GM23338 (cell line): ENCODE data around the gene SRSF2. TPM values are rescaled to one million over a fixed set of nuclear protein-coding genes. Genes with fewer than 3 reads are reported as not detected.
"Not testable (repeated sequence)": the region's sequence is repeated elsewhere in the genome, so short reads cannot be mapped to it uniquely, and the experiment has no call there.

Source experiments
- ATAC-seq: fragments of 200-7000 bp; cut with Tn5 transposase; 3 replicates; pipeline ENCODE4 v1.9.1; 2020
- DNase-seq: peaks from one replicate; pipeline ENCODE4 v3.0.0-alpha.2; 2015; ENCODE audit warnings: low spot score
- H2AFZ ChIP-seq: fragments of 200-600 bp; sonication (generic); 2 replicates; pipeline ENCODE4 v1.8.0; 2016; ENCODE audit warnings: antibody characterized with exemption, mild to moderate bottlenecking, moderate library complexity
- H3F3A ChIP-seq: fragments of 200-600 bp; sonication (generic); replicated peaks from 2 replicates; pipeline ENCODE4 v1.8.0; 2017; ENCODE audit warnings: antibody characterized with exemption, mixed run types, low read depth
- H3K27ac ChIP-seq: fragments of 200-600 bp; sonication (generic); 2 replicates; pipeline ENCODE4 v1.6.1; 2016; ENCODE audit warnings: low read depth
- H3K27me3 ChIP-seq: fragments of 200-600 bp; sonication (generic); 2 replicates; pipeline ENCODE4 v1.8.0; 2016; ENCODE audit warnings: mild to moderate bottlenecking, mixed run types, moderate library complexity; ENCODE audit not compliant: insufficient read depth
- H3K36me3 ChIP-seq: fragments of 200-600 bp; sonication (generic); 2 replicates; pipeline ENCODE4 v1.8.0; 2016; ENCODE audit warnings: mild to moderate bottlenecking; ENCODE audit not compliant: insufficient read depth
- H3K4me1 ChIP-seq: fragments of 200-600 bp; sonication (generic); 2 replicates; pipeline ENCODE4 v1.8.0; 2016; ENCODE audit warnings: mild to moderate bottlenecking, moderate library complexity; ENCODE audit not compliant: insufficient read depth
- H3K4me2 ChIP-seq: fragments of 200-600 bp; sonication (generic); 2 replicates; pipeline ENCODE4 v1.7.1; 2017; ENCODE audit warnings: mixed run types
- H3K4me3 ChIP-seq: fragments of 200-600 bp; sonication (generic); 2 replicates; pipeline ENCODE4 v1.6.1; 2016; ENCODE audit warnings: mixed run types
- H3K79me2 ChIP-seq: fragments of 200-600 bp; sonication (generic); replicated peaks from 2 replicates; pipeline ENCODE4 v1.8.0; 2017; ENCODE audit warnings: mild to moderate bottlenecking; ENCODE audit not compliant: insufficient read depth
- H3K9me2 ChIP-seq: fragments of 200-600 bp; sonication (generic); 2 replicates; pipeline ENCODE4 v1.8.0; 2017; ENCODE audit not compliant: insufficient read depth
- H4K20me1 ChIP-seq: fragments of 200-600 bp; sonication (generic); replicated peaks from 2 replicates; pipeline ENCODE4 v1.8.0; 2017; ENCODE audit warnings: mild to moderate bottlenecking; ENCODE audit not compliant: insufficient read depth
- H3K27ac Mint-ChIP-seq: 2 replicates; pipeline ENCODE4 v1.8.0; 2020; ENCODE audit warnings: inconsistent platforms, mild to moderate bottlenecking, moderate library complexity, mixed read lengths
- H3K27me3 Mint-ChIP-seq: 3 replicates; pipeline ENCODE4 v1.8.0; 2022; ENCODE audit warnings: low read depth, mild to moderate bottlenecking, moderate library complexity, mixed read lengths, inconsistent platforms; ENCODE audit not compliant: insufficient read depth, poor library complexity
- H3K36me3 Mint-ChIP-seq: 3 replicates; pipeline ENCODE4 v1.8.0; 2021; ENCODE audit warnings: low read depth, mild to moderate bottlenecking, inconsistent platforms, moderate library complexity, mixed read lengths
- H3K4me1 Mint-ChIP-seq: 3 replicates; pipeline ENCODE4 v1.8.0; 2020; ENCODE audit warnings: mild to moderate bottlenecking, inconsistent platforms, mixed read lengths
- H3K4me3 Mint-ChIP-seq: 3 replicates; pipeline ENCODE4 v1.8.0; 2021; ENCODE audit warnings: moderate library complexity, mild to moderate bottlenecking, inconsistent platforms, mixed read lengths
- H3K9me3 Mint-ChIP-seq: 3 replicates; pipeline ENCODE4 v1.8.0; 2020; ENCODE audit warnings: moderate library complexity, mild to moderate bottlenecking, inconsistent platforms, mixed read lengths
- CREB1 ChIP-seq: fragments of 250-450 bp; sonication (Bioruptor Pico); IDR thresholded peaks from 2 replicates; pipeline ENCODE4 v1.5.0; 2020; ENCODE audit warnings: low read depth, mild to moderate bottlenecking, moderate library complexity
- STAT1 ChIP-seq: IDR thresholded peaks from one replicate; pipeline ENCODE4 v1.6.1; 2016; ENCODE audit warnings: antibody characterized with exemption; ENCODE audit not compliant: unreplicated experiment
- ZNF331 ChIP-seq: fragments of 250-450 bp; sonication (Bioruptor Pico); IDR thresholded peaks from 2 replicates; pipeline ENCODE4 v1.5.0; 2020; ENCODE audit warnings: low read depth, mild to moderate bottlenecking, moderate library complexity
- polyA plus RNA-seq: library from polyadenylated mRNA; unstranded; fragments of >200 nt; fragmentation: Nextera tagmentation; extraction: Ambion mirVana; gene quantifications from 2 replicates; pipeline ENCODE4 v1.2.1, GENCODE V29; 2016
- total RNA-seq: library from RNA; depleted of rRNA; stranded (reverse); fragments of >200 nt; shearing (Covaris generic); gene quantifications from 2 replicates; pipeline ENCODE4 v1.2.3, GENCODE V29; 2014
- TF ChIP-seq, protein P1 (sequence below): IDR thresholded peaks from 2 replicates; pipeline ENCODE4 v1.6.1; 2016; ENCODE audit warnings: antibody characterized with exemption
- TF ChIP-seq, protein P2 (sequence below): IDR thresholded peaks from one replicate; pipeline ENCODE4 v1.6.1; 2018; ENCODE audit warnings: antibody characterized with exemption; ENCODE audit not compliant: unreplicated experiment

Gene SRSF2
- total and polyA plus RNA-seq, 2 experiments from 2014 or later, result 317 to 547 TPM

DNA sequence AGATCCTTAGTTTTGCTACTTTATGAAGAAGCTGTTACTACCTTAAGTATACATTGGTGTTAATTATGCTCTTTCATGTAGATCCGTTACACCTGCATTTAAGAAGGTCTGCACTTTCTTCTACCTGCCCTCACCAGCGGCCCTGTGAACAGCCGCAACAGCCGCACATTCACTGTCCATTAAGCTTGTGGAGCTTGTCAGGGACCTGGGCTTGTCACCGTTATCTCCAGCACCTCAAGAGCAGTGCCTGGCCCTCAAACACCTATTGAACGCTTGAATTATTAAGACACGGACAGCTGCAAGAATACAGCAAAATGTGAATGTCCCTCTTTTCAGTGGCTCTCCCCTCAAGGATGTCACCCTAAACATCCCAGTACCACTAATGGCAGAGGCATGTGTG, 23.4 kb downstream of the SRSF2 start:
- TF ChIP-seq STAT1, result no peak
- TF ChIP-seq, protein P1, sequence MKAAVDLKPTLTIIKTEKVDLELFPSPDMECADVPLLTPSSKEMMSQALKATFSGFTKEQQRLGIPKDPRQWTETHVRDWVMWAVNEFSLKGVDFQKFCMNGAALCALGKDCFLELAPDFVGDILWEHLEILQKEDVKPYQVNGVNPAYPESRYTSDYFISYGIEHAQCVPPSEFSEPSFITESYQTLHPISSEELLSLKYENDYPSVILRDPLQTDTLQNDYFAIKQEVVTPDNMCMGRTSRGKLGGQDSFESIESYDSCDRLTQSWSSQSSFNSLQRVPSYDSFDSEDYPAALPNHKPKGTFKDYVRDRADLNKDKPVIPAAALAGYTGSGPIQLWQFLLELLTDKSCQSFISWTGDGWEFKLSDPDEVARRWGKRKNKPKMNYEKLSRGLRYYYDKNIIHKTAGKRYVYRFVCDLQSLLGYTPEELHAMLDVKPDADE, result no peak
- Mint-ChIP-seq H3K36me3 (peaks cover 25% of the 10 kb centered on the region; the same call in 2 of the 3 replicates), H3K27me3 (peaks cover 27% of the 10 kb centered on the region), H3K4me1 (peaks cover 23% of the 10 kb centered on the region), H3K27ac (no peak overlapping the region), H3K9me3 (no peaks in the 10 kb centered on the region), H3K4me3 (no peak overlapping the region)
- Histone ChIP-seq H3F3A (peaks cover 6% of the 10 kb centered on the region; the same call in 1 of the 2 replicates), H3K4me1 (peaks cover 21% of the 10 kb centered on the region), H3K4me3 (no peak overlapping the region), H3K79me2 (0 out of 2 replicates have a peak, but pooled peaks cover 7% of the 10 kb centered on the region), H2AFZ (no peak overlapping the region), H4K20me1 (peaks cover 5% of the 10 kb centered on the region; the same call in 1 of the 2 replicates), H3K27me3 (peaks cover 15% of the 10 kb centered on the region), H3K9me2 (no peaks in the 10 kb centered on the region), H3K4me2 (no peak overlapping the region), H3K36me3 (peaks cover 12% of the 10 kb centered on the region), H3K27ac (no peak overlapping the region)
- ATAC-seq (no peak), DNase-seq (no peak)

DNA sequence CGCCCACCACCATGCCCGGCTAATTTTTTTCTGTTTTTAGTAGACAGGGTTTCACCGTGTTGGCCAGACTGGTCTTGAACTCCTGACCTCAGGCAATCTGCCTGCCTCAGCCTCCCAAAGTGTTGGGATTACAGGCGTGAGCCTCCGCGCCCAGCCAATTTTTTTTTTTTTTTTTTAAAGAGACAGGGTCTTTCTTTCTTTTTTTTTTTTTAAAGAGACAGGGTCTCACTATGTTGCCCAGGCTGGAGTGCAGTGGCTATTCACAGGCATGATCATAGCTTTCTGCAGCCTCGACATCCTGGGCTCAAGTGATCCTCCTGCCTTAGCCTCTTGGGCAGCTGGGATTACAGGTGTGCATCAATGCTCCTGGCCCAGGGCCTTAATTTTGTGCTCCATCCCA, 24.8 kb downstream of the SRSF2 start:
- Histone ChIP-seq H3K4me1 (peaks cover 30% of the 10 kb centered on the region), H3K36me3 (peaks cover 10% of the 10 kb centered on the region; the same call in 1 of the 2 replicates), H3K27me3 (peaks cover 18% of the 10 kb centered on the region)
- H3F3A ChIP-seq, DNase-seq, H4K20me1 ChIP-seq, ATAC-seq, H3K27ac ChIP-seq, H3K27ac Mint-ChIP-seq, H3K9me3 Mint-ChIP-seq, H3K79me2 ChIP-seq, H3K4me3 ChIP-seq, H3K4me3 Mint-ChIP-seq, H2AFZ ChIP-seq, H3K4me2 ChIP-seq, H3K9me2 ChIP-seq: not testable (repeated sequence)
- peaks cover 17% of the 10 kb centered on the region; the same call in 2 of the 3 replicates for H3K36me3 Mint-ChIP-seq
- H3K4me1 Mint-ChIP-seq, result peaks cover 36% of the 10 kb centered on the region
- H3K27me3 Mint-ChIP-seq, result peaks cover 35% of the 10 kb centered on the region

DNA sequence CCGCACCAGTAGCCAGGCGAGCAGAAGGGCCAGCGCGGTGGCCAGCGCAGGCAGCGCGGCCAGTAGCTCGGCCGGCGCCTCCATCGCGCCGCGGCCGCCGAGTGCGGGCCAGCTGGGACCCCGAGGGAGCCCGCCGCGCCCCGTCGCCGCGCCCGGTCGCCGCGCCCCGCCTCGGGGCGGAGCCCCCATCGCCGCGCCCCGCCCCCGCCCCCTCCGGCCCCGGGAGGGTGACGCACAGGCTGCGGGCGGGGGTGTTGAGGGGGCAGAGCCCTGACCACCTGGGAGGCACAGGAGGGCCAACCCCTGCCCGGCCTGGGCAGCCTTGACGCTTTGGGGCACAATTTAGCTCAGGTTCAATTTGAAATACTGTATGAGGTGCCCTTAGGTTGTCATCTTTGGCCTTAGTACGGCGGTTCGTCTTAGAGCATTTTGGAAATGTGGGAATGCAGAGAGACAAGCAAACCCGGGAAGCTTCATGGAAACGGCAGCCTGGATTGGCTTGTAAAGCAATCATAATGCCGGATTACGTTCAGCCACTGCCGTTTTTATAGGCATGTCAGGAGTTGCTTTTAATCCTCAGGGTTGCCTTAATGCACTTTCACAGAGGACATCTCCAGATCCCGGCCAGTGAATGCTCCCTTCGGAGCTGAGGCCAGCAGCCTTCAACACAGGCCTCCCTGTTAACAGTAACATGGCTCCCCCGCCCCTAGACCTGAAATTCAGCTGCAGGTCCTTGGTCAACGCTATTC, 26.1 kb downstream of the SRSF2 start, which contains the start of gene MXRA7:
TSS of gene MXRA7 (minus strand) at position 103 of the 749 bp plus-strand sequence. CDS start at position 84, 19 bp downstream.
- H2AFZ ChIP-seq, result peak within 1 kb of the TSS; percentile 92
- ATAC-seq, result peak; percentile 35
- H4K20me1 ChIP-seq, result peaks cover 10% of the 10 kb centered on the region; the same call in 1 of the 2 replicates
- Mint-ChIP-seq H3K27ac (no peak within 1 kb of the TSS), H3K4me1 (peaks cover 36% of the 10 kb centered on the region), H3K9me3 (no peaks in the 10 kb centered on the region), H3K27me3 (peaks cover 39% of the 10 kb centered on the region), H3K4me3 (peak within 1 kb of the TSS; percentile 76), H3K36me3 (peaks cover 6% of the 10 kb centered on the region; the same call in 1 of the 3 replicates)
- peak within 1 kb of the TSS; percentile 88 for H3K4me2 ChIP-seq
- peak within 1 kb of the TSS; percentile 59; the same call in 1 of the 2 replicates for H3K27ac ChIP-seq
- no peaks in the 10 kb centered on the region for H3K9me2 ChIP-seq
- peaks cover 18% of the 10 kb centered on the region for H3K27me3 ChIP-seq
- H3K4me1 ChIP-seq, result peaks cover 30% of the 10 kb centered on the region
- H3K36me3 ChIP-seq, result peaks cover 1% of the 10 kb centered on the region; the same call in 1 of the 2 replicates
- TF ChIP-seq CREB1 (CRISPR knock-in tag) (peak; percentile 66), ZNF331 (no peak)
- TF ChIP-seq, protein P1, result no peak
- TF ChIP-seq, protein P2, sequence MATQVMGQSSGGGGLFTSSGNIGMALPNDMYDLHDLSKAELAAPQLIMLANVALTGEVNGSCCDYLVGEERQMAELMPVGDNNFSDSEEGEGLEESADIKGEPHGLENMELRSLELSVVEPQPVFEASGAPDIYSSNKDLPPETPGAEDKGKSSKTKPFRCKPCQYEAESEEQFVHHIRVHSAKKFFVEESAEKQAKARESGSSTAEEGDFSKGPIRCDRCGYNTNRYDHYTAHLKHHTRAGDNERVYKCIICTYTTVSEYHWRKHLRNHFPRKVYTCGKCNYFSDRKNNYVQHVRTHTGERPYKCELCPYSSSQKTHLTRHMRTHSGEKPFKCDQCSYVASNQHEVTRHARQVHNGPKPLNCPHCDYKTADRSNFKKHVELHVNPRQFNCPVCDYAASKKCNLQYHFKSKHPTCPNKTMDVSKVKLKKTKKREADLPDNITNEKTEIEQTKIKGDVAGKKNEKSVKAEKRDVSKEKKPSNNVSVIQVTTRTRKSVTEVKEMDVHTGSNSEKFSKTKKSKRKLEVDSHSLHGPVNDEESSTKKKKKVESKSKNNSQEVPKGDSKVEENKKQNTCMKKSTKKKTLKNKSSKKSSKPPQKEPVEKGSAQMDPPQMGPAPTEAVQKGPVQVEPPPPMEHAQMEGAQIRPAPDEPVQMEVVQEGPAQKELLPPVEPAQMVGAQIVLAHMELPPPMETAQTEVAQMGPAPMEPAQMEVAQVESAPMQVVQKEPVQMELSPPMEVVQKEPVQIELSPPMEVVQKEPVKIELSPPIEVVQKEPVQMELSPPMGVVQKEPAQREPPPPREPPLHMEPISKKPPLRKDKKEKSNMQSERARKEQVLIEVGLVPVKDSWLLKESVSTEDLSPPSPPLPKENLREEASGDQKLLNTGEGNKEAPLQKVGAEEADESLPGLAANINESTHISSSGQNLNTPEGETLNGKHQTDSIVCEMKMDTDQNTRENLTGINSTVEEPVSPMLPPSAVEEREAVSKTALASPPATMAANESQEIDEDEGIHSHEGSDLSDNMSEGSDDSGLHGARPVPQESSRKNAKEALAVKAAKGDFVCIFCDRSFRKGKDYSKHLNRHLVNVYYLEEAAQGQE, result no peak
- H3F3A ChIP-seq, result peaks cover 9% of the 10 kb centered on the region
- peak; percentile 80 for DNase-seq
- peak within 1 kb of the TSS; percentile 73 for H3K4me3 ChIP-seq
- peaks cover 12% of the 10 kb centered on the region; the same call in 1 of the 2 replicates for H3K79me2 ChIP-seq
